Medulla oblongata (tissue), 1 donor: Measurements from ENCODE around the gene PODXL2.
"Not testable (repeated sequence)": the region's sequence is repeated elsewhere in the genome, so short reads cannot be mapped to it uniquely, and the experiment has no call there.

Source experiments
- DNase-seq: peaks from one replicate; pipeline ENCODE4 v3.0.0-alpha.2; 2015; ENCODE audit errors: extremely low spot score

PODXL2 gene

GRCh38 chr3:127689266-127689860 is 60.4 kb downstream of the PODXL2 start:
- DNase-seq: no peak

- no peak for DNase-seq
These were observed 61.1 kb downstream of the PODXL2 start for GRCh38 chr3:127690106-127690505.

- no peak for DNase-seq
These were observed 62.0 kb downstream of the PODXL2 start for GRCh38 chr3:127690823-127691452.

GRCh38 chr3:127691489-127691888 is 62.5 kb downstream of the PODXL2 start:
- DNase-seq: no peak

GRCh38 chr3:127691974-127692373 is 63.0 kb downstream of the PODXL2 start:
- DNase-seq: no peak

- DNase-seq: no peak
These were observed 63.7 kb downstream of the PODXL2 start for GRCh38 chr3:127692501-127693335.

GRCh38 chr3:127693336-127693843 is 64.4 kb downstream of the PODXL2 start:
- DNase-seq: no peak

GRCh38 chr3:127694467-127695215 is 65.7 kb downstream of the PODXL2 start:
- no peak for DNase-seq

GRCh38 chr3:127697551-127698240 is 68.7 kb downstream of the PODXL2 start:
- peak; percentile 89 for DNase-seq

GRCh38 chr3:127698286-127698685 is 69.3 kb downstream of the PODXL2 start:
- DNase-seq: peak; percentile 32

- no peak for DNase-seq
These were observed 69.9 kb downstream of the PODXL2 start for GRCh38 chr3:127698691-127699415.

- no peak for DNase-seq
These were observed 70.7 kb downstream of the PODXL2 start for GRCh38 chr3:127699416-127700300.

GRCh38 chr3:127700406-127700805 is 71.4 kb downstream of the PODXL2 start:
- DNase-seq: no peak

- no peak for DNase-seq
These were observed 72.4 kb downstream of the PODXL2 start for GRCh38 chr3:127701280-127701911.

GRCh38 chr3:127702151-127702578 is 73.2 kb downstream of the PODXL2 start:
- no peak for DNase-seq

- DNase-seq: not testable (repeated sequence)
These were observed 75.9 kb downstream of the PODXL2 start for GRCh38 chr3:127704840-127705239.

GRCh38 chr3:127706312-127706711 is 77.3 kb downstream of the PODXL2 start:
- no peak for DNase-seq

GRCh38 chr3:127706785-127707351 is 77.9 kb downstream of the PODXL2 start:
- DNase-seq: no peak
